ENCODE results near the gene CTBP2.

- no peak for TF ChIP-seq CTCF (IDR thresholded peaks at IDR 0.05)
- TF ChIP-seq POLR2A (IDR thresholded peaks at IDR 0.05), result no peak
Measured at GRCh38 chr10:125177641-125178640, 17.6 kb upstream of the CTBP2 start.
